SK-N-SH treated with all-trans-retinoic acid at 6 μM for 48 hours (cell line): Measurements from ENCODE around the gene BBOF1.

Source experiments
- BACH2 ChIP-seq: fragments of 250-450 bp; sonication (Bioruptor Pico); IDR thresholded peaks from 2 replicates; pipeline ENCODE4 v1.9.0; 2021; ENCODE audit warnings: mild to moderate bottlenecking, borderline replicate concordance
- CREB5 ChIP-seq: fragments of 250-450 bp; sonication (Bioruptor Pico); IDR thresholded peaks from 2 replicates; pipeline ENCODE4 v1.5.1; 2020; ENCODE audit warnings: low read depth, mild to moderate bottlenecking, moderate library complexity
- CSDC2 ChIP-seq: fragments of 250-450 bp; sonication (Bioruptor Pico); IDR thresholded peaks from 2 replicates; pipeline ENCODE4 v1.5.0; 2020; ENCODE audit warnings: mild to moderate bottlenecking, moderate library complexity
- ZFP30 ChIP-seq: fragments of 450-650 bp; formaldehyde crosslinking; IDR thresholded peaks from 2 replicates; pipeline ENCODE4 v1.5.0; 2022; ENCODE audit warnings: mild to moderate bottlenecking, moderate library complexity
- ZNF70 ChIP-seq: fragments of 450-650 bp; formaldehyde crosslinking; IDR thresholded peaks from 2 replicates; pipeline ENCODE4 v1.5.0; 2020; ENCODE audit warnings: mild to moderate bottlenecking, moderate library complexity

- TF ChIP-seq BACH2 (CRISPR knock-in tag) = no peak
- no peak for TF ChIP-seq ZFP30
- TF ChIP-seq CREB5 = no peak
- no peak for TF ChIP-seq CSDC2
- no peak for TF ChIP-seq ZNF70 (CRISPR knock-in tag)
Observed at GRCh38 chr14:74080820-74081460, 61.8 kb downstream of the BBOF1 start.
